Left lung (tissue), 14 donors: Measurements from ENCODE around the gene KHDRBS2. TPM values are rescaled to one million over a fixed set of nuclear protein-coding genes. Genes with fewer than 3 reads are reported as not detected.

Source experiments
- ATAC-seq: fragments of 200-7000 bp; cut with Tn5 transposase; one replicate; pipeline ENCODE4 v1.9.1; 2020; ENCODE audit warnings: moderate library complexity
- DNase-seq, 4 donors: peaks; one replicate each; pipeline ENCODE4 v3.0.0-alpha.2; 2013 to 2020
- H3K27ac ChIP-seq, 2 donors: fragments of 200-600 bp; sonication (generic) in 1 of 2; one replicate each; pipeline versions ENCODE4 v1.5.0 to v1.8.0; 2020 to 2021
- H3K27me3 ChIP-seq, 2 donors: fragments of 200-600 bp; sonication (generic) in 1 of 2; one replicate each; pipeline versions ENCODE4 v1.5.0 to v1.8.0; 2020 to 2021
- H3K36me3 ChIP-seq, 2 donors: fragments of 200-600 bp; sonication (generic) in 1 of 2; one replicate each; pipeline versions ENCODE4 v1.5.0 to v1.8.0; 2020 to 2021
- H3K4me1 ChIP-seq, 2 donors: fragments of 200-600 bp; one replicate each; pipeline ENCODE4 v1.8.0; 2021
- H3K4me3 ChIP-seq, 2 donors: fragments of 200-600 bp; sonication (generic) in 1 of 2; one replicate each; pipeline versions ENCODE4 v1.5.0 to v1.8.0; 2020 to 2021; ENCODE audit warnings: mild to moderate bottlenecking in 1 of 2
- H3K9me3 ChIP-seq, 2 donors: fragments of 200-600 bp; sonication (generic) in 1 of 2; one replicate each; pipeline versions ENCODE4 v1.5.0 to v1.8.0; 2020 to 2021
- CTCF ChIP-seq, 2 donors: fragments of 200-600 bp; sonication (generic) in 1 of 2; IDR thresholded peaks; one replicate each; pipeline versions ENCODE4 v1.5.0 to v1.8.0; 2021; ENCODE audit warnings: antibody characterized with exemption in 2 of 2
- intact Hi-C, 2 donors: fragments of 100-400 bp; cut with DNase I; formaldehyde crosslinking; loops; one replicate each; pipeline versions ENCODE4 v1.11.2 to v1.14.2; 2022
- long read RNA-seq, 12 donors: library from polyadenylated mRNA in 2 of 12; unstranded in 2 of 12; transcript quantifications; one replicate each; pipeline ENCODE4 v2.0.0 and lab custom pipeline, GENCODE V29; 2019 to 2026
- polyA plus RNA-seq, 6 donors: library from polyadenylated mRNA; unstranded; fragments of 120-200 nt; gene quantifications; one replicate each; pipeline ENCODE4 v1.2.1, GENCODE V29; 2013; ENCODE audit not compliant: insufficient read length in 6 of 6
- total RNA-seq, 2 donors: library from RNA; stranded (reverse); fragmentation: NEBNext Ultra II Directional; extraction: Animal tissue kit (Norgen Biotek cat#: 25700); gene quantifications; one replicate each; pipeline ENCODE4 v1.2.1, GENCODE V29; 2021
- donor health status: DM: no; HTN: yes; CAD: no.
- donor health status: DM: no; HTN: no; CAD: no.

The KHDRBS2 gene
- 1 to 10 TPM; 3.5 to 6.1 TPM for total RNA-seq
- 10 to 100 TPM in 2 of 6 donors, 1 to 10 TPM in 4; 6.7 to 12.9 (median 9.1) TPM for polyA plus RNA-seq
- long read RNA-seq, donor 1, partial matches to known transcripts = 0 of 2 reads
- long read RNA-seq, donor 1, other reads (novel, unspliced or antisense) = 0 of 2 reads
- long read RNA-seq, donor 2 = 0 reads
- long read RNA-seq, donor 3, partial matches to known transcripts = 0 of 1 reads
- long read RNA-seq, donor 3, other reads (novel, unspliced or antisense) = 0 of 1 reads
- long read RNA-seq, donor 4, partial matches to known transcripts = 1 of 3 reads
- long read RNA-seq, donor 4, other reads (novel, unspliced or antisense) = 2 of 3 reads
- long read RNA-seq, donor 5, partial matches to known transcripts = 0 of 3 reads
- long read RNA-seq, donor 5, other reads (novel, unspliced or antisense) = 0 of 3 reads
- long read RNA-seq, donor 6, partial matches to known transcripts = 0 of 2 reads
- long read RNA-seq, donor 6, other reads (novel, unspliced or antisense) = 0 of 2 reads
- long read RNA-seq, donor 7, partial matches to known transcripts = 0 of 1 reads
- long read RNA-seq, donor 7, other reads (novel, unspliced or antisense) = 0 of 1 reads
- long read RNA-seq, donor 8, partial matches to known transcripts = 0 of 2 reads
- long read RNA-seq, donor 8, other reads (novel, unspliced or antisense) = 0 of 2 reads
- long read RNA-seq, donor 9 = 0 reads
- long read RNA-seq, donor 10 = 0 reads
- long read RNA-seq, donor 11, transcript KHDRBS2-201 (9 exons, 2,332 nt) = major isoform, 8 of 8 reads
- long read RNA-seq, donor 11, partial matches to known transcripts = 0 of 8 reads
- long read RNA-seq, donor 11, other reads (novel, unspliced or antisense) = 0 of 8 reads
- long read RNA-seq, donor 12 = 0 reads

- H3K27ac ChIP-seq = peak within 1 kb of the TSS in 1 of 2 donors; percentile 69
- no peaks in the 10 kb centered on the region for H3K36me3 ChIP-seq
- H3K4me3 ChIP-seq = peak within 1 kb of the TSS; percentile 40 to 53
- DNase-seq = peak; percentile 85 to 93 (median 92)
- peak; percentile 99 for ATAC-seq
- TF ChIP-seq CTCF (IDR thresholded peaks at IDR 0.05) = no peak
- intact Hi-C loops = loop anchor here in 1 of 2 donors (10.0 kb wide), 1 partner anchor 471 kb away; no protein-coding TSS in a partner anchor
- H3K27me3 ChIP-seq = peaks cover 0 to 30% of the 10 kb centered on the region in 2 donors
- H3K4me1 ChIP-seq = peaks cover 5 to 6% of the 10 kb centered on the region in 2 donors
- H3K9me3 ChIP-seq = no peaks in the 10 kb centered on the region
Measured at GRCh38 chr6:62285612-62286469, at the start of gene KHDRBS2. KHDRBS2 (minus strand) TSS chr6:62286225.

GRCh38 chr6:62328607-62329006 lies 42.6 kb upstream of the KHDRBS2 start:
- H3K36me3 ChIP-seq = no peaks in the 10 kb centered on the region
- ATAC-seq (no peak), DNase-seq (no peak)
- H3K4me3 ChIP-seq = no peak overlapping the region
- no peak for TF ChIP-seq CTCF (IDR thresholded peaks at IDR 0.05)
- H3K27me3 ChIP-seq = no peaks in the 10 kb centered on the region
- intact Hi-C loops = no loop called here
- no peak overlapping the region for H3K27ac ChIP-seq
- H3K9me3 ChIP-seq = peaks cover 0 to 7% of the 10 kb centered on the region in 2 donors
- H3K4me1 ChIP-seq = no peaks in the 10 kb centered on the region

GRCh38 chr6:62324834-62325233 lies 38.8 kb upstream of the KHDRBS2 start:
- H3K27ac ChIP-seq = no peak overlapping the region
- intact Hi-C loops = no loop called here
- no peak for TF ChIP-seq CTCF (IDR thresholded peaks at IDR 0.05)
- no peak for DNase-seq
- H3K4me3 ChIP-seq = no peak overlapping the region
- H3K4me1 ChIP-seq = no peaks in the 10 kb centered on the region
- ATAC-seq = no peak
- no peaks in the 10 kb centered on the region for H3K27me3 ChIP-seq
- H3K9me3 ChIP-seq = no peaks in the 10 kb centered on the region
- H3K36me3 ChIP-seq = no peaks in the 10 kb centered on the region

GRCh38 chr6:62323818-62324431 lies 37.9 kb upstream of the KHDRBS2 start:
- H3K4me1 ChIP-seq = no peaks in the 10 kb centered on the region
- H3K27ac ChIP-seq = peak overlapping the region in 1 of 2 donors; percentile 24
- no peak for TF ChIP-seq CTCF (IDR thresholded peaks at IDR 0.05)
- H3K36me3 ChIP-seq = no peaks in the 10 kb centered on the region
- H3K27me3 ChIP-seq = no peaks in the 10 kb centered on the region
- H3K9me3 ChIP-seq = no peaks in the 10 kb centered on the region
- H3K4me3 ChIP-seq = no peak overlapping the region
- DNase-seq (no peak), ATAC-seq (no peak)
- intact Hi-C loops = no loop called here
